Peyer's patch (tissue), 4 donors: ENCODE results near the gene MCEE. TPM values are rescaled to one million over a fixed set of nuclear protein-coding genes. Genes with fewer than 3 reads are reported as not detected.

Experiments used
- DNase-seq, 3 donors: peaks; one replicate each; pipeline ENCODE4 v3.0.0-alpha.2; 2017 to 2019
- H3K27ac ChIP-seq, 4 donors: fragments of 200-600 bp; sonication (generic); one replicate each; pipeline ENCODE4 v1.5.1; 2016 to 2019
- H3K27me3 ChIP-seq, 2 donors: fragments of 200-600 bp; sonication (generic); one replicate each; pipeline ENCODE4 v1.5.1; 2019
- H3K36me3 ChIP-seq, 3 donors: fragments of 200-600 bp; sonication (generic); one replicate each; pipeline ENCODE4 v1.5.1; 2016 to 2019
- H3K4me1 ChIP-seq, 4 donors: fragments of 200-600 bp; sonication (generic); one replicate each; pipeline ENCODE4 v1.5.1; 2016 to 2019
- H3K4me3 ChIP-seq, 4 donors: fragments of 200-600 bp; sonication (generic); 1 replicate in 3 of 4; 2 replicates in 1 of 4; pipeline ENCODE4 v1.5.1; 2016 to 2019; ENCODE audit warnings: mild to moderate bottlenecking in 1 of 4
- H3K9me3 ChIP-seq, 4 donors: fragments of 200-600 bp; sonication (generic); one replicate each; pipeline ENCODE4 v1.5.1; 2016 to 2019; ENCODE audit warnings: mild to moderate bottlenecking in 1 of 4
- POLR2A ChIP-seq, 2 donors: fragments of 450-650 bp; IDR thresholded peaks; one replicate each; pipeline ENCODE4 v1.5.1; 2017; ENCODE audit warnings: antibody characterized with exemption in 2 of 2, mild to moderate bottlenecking in 2 of 2, moderate library complexity in 2 of 2
- total RNA-seq, 4 donors: library from RNA; depleted of rRNA; stranded (reverse); fragments of >200 nt; gene quantifications; one replicate each; pipeline ENCODE4 v1.1.0, GENCODE V29; 2016
- TF ChIP-seq, protein P1 (sequence below), 6 experiments: fragments of 450-650 bp in 4 of 6; fragments of 200-600 bp in 2 of 6; sonication (generic) in 1 of 6; IDR thresholded peaks; one replicate each; pipeline ENCODE4 v1.5.1; 2017 to 2019; ENCODE audit warnings: antibody characterized with exemption in 6 of 6, mild to moderate bottlenecking in 3 of 6, moderate library complexity in 1 of 6

Gene MCEE
- total RNA-seq, 4 donors from 2014 or later, result 14.0 to 31.5 (median 22.1) TPM

DNA sequence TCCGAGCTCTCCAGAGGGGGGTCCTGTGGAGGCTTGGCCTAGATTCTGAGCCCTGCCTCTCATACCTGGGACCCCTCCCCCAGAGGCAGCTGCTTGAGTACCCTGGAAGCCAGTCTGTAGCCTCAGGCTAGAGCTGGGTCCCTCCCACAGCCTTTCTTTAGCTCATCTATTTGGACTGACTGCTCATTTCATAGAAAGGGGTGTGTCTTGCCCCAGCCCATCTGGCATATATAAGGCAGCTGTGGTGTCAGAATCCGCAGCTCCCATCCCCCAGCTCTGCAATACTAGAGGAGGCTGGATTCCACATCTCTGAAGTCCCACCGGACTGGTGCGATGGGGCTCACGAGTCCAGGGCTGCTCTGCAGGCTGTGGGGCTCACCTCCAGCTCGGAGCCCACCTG lies 26.5 kb upstream of the MCEE start:
- no peak for TF ChIP-seq POLR2A (IDR thresholded peaks at IDR 0.05)
- TF ChIP-seq, protein P1, sequence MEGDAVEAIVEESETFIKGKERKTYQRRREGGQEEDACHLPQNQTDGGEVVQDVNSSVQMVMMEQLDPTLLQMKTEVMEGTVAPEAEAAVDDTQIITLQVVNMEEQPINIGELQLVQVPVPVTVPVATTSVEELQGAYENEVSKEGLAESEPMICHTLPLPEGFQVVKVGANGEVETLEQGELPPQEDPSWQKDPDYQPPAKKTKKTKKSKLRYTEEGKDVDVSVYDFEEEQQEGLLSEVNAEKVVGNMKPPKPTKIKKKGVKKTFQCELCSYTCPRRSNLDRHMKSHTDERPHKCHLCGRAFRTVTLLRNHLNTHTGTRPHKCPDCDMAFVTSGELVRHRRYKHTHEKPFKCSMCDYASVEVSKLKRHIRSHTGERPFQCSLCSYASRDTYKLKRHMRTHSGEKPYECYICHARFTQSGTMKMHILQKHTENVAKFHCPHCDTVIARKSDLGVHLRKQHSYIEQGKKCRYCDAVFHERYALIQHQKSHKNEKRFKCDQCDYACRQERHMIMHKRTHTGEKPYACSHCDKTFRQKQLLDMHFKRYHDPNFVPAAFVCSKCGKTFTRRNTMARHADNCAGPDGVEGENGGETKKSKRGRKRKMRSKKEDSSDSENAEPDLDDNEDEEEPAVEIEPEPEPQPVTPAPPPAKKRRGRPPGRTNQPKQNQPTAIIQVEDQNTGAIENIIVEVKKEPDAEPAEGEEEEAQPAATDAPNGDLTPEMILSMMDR (IDR thresholded peaks at IDR 0.05), result no peak
- Histone ChIP-seq H3K9me3 (no peaks in the 10 kb centered on the region), H3K27me3 (no peaks in the 10 kb centered on the region), H3K27ac (no peak overlapping the region), H3K4me3 (no peak overlapping the region), H3K36me3 (no peaks in the 10 kb centered on the region), H3K4me1 (peaks cover 0 to 6% (median 2%) of the 10 kb centered on the region in 4 donors)
- DNase-seq, result no peak

DNA sequence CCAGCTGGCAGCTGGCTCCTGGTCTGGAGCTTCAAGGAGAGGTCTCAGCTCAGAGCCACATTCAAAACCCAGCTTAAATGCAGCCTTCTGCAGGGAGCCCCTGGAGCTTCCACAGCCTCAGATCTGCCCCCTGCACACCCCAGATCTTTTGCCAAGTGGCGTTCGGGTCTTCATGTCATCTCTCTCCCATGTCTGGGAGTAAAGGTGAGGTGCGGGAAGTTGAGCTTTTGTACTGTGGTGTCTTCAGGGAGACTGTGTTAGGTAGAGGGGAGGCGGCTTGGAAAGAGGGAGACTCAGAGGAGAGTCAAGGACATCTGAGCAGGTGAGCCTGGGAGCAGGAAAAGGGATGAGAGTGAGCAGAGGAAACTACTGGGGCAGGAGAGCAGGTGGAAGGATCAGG lies 25.8 kb upstream of the MCEE start:
- no peaks in the 10 kb centered on the region for H3K9me3 ChIP-seq
- DNase-seq, result no peak
- H3K27me3 ChIP-seq, result no peaks in the 10 kb centered on the region
- no peaks in the 10 kb centered on the region for H3K36me3 ChIP-seq
- no peak overlapping the region for H3K4me3 ChIP-seq
- no peak overlapping the region for H3K27ac ChIP-seq
- no peak for TF ChIP-seq POLR2A (IDR thresholded peaks at IDR 0.05)
- TF ChIP-seq, protein P1 (IDR thresholded peaks at IDR 0.05), result no peak
- H3K4me1 ChIP-seq, result peaks cover 0 to 6% (median 2%) of the 10 kb centered on the region in 4 donors

DNA sequence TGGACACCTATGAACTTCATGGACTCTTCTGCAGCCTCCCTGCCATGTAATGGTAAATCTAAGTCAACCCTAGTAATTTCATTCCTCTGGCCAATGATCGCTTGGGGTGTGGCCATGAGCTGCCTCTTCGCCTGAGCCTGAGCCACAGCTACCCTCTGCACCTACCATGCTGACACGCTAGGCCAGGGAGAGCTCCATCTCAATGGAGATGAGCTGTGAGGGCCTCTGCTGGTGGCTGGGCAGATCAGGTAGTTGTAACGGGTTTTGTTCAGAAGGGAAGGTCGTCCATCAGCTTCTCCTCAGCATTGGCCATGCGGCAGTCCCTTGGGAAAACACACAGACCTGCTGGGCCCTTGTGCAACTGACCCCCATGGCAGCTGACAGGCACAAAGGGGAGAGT lies 24.8 kb upstream of the MCEE start:
- peaks cover 0 to 6% (median 2%) of the 10 kb centered on the region in 4 donors for H3K4me1 ChIP-seq
- no peak overlapping the region for H3K27ac ChIP-seq
- TF ChIP-seq POLR2A (IDR thresholded peaks at IDR 0.05), result no peak
- TF ChIP-seq, protein P1 (IDR thresholded peaks at IDR 0.05), result peak in 2 of 6 experiments; percentile 25 to 27
- no peak for DNase-seq
- peaks cover 0 to 9% (median 0%) of the 10 kb centered on the region in 3 donors for H3K36me3 ChIP-seq
- H3K27me3 ChIP-seq, result no peaks in the 10 kb centered on the region
- no peak overlapping the region for H3K4me3 ChIP-seq
- no peaks in the 10 kb centered on the region for H3K9me3 ChIP-seq

DNA sequence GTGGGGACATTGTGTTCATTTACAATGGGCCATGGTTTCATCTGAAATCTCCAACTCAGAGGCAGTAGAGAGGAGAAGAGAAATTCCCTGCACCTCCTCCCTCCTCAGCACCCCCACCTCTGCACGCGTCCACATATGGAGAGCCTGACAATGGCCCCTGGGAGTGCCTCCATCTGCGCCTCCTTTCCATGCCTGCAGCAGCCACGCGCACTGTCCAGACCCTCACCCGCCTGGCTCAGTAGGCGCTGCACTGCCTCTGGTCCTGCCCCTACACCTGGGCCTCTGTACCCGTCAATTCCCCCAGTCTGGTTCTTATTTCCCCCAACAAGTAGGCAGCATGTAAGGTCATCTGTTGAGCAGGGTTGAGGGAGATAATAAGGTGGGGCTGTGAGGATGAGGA lies 24.2 kb upstream of the MCEE start:
- H3K4me1 ChIP-seq, result peaks cover 0 to 6% (median 2%) of the 10 kb centered on the region in 4 donors
- peaks cover 0 to 14% (median 0%) of the 10 kb centered on the region in 3 donors for H3K36me3 ChIP-seq
- no peak for TF ChIP-seq POLR2A (IDR thresholded peaks at IDR 0.05)
- TF ChIP-seq, protein P1 (IDR thresholded peaks at IDR 0.05), result no peak
- H3K27ac ChIP-seq, result no peak overlapping the region
- no peaks in the 10 kb centered on the region for H3K9me3 ChIP-seq
- DNase-seq, result no peak
- no peaks in the 10 kb centered on the region for H3K27me3 ChIP-seq
- H3K4me3 ChIP-seq, result no peak overlapping the region

DNA sequence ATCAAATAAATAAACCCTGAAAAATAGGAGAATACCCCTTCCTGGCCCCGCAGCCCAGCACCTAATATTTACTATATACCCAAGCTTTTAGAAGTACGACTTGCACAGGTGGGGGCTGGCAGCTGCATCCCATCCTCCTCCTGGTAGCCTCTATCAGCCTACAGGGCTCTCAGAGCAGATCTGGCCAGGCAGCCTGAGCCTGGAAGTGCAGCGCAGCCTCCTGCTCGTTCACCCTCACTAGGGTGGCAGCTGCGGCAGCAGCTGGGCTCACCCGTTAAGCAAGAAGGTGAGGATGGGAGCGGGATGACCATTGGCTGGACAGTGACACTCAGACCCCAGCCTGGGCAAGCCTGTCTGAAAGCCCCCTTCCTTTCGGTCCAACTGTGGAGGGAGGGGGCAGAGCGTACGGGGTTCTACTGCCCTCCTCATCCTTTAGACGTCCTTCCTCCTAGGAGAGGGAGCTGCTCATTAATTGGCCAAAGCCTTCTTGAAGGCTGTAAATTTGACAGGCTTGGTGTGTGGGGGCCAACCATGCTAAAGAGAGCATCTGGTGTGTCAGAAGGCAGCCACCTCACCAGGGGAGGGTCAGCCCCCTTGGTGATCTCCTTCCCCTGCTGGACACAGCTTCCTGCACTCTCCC lies 23.7 kb upstream of the MCEE start:
- no peaks in the 10 kb centered on the region for H3K9me3 ChIP-seq
- no peak overlapping the region for H3K27ac ChIP-seq
- no peak for DNase-seq
- TF ChIP-seq, protein P1 (IDR thresholded peaks at IDR 0.05), result no peak
- TF ChIP-seq POLR2A (IDR thresholded peaks at IDR 0.05), result no peak
- H3K27me3 ChIP-seq, result no peaks in the 10 kb centered on the region
- H3K36me3 ChIP-seq, result peaks cover 0 to 20% (median 0%) of the 10 kb centered on the region in 3 donors
- peaks cover 0 to 6% (median 2%) of the 10 kb centered on the region in 4 donors for H3K4me1 ChIP-seq
- H3K4me3 ChIP-seq, result no peak overlapping the region
